H1 (cell line): Measurements from ENCODE around the gene PTGDS. TPM values are rescaled to one million over a fixed set of nuclear protein-coding genes. Genes with fewer than 3 reads are reported as not detected.

Experiments
- ATF2 ChIP-seq: IDR thresholded peaks from 2 replicates; pipeline ENCODE4 v1.6.1; 2012; ENCODE audit warnings: low read length, inconsistent platforms
- BCL11A ChIP-seq, 2 experiments: IDR thresholded peaks; one replicate each; pipeline ENCODE4 v1.6.1; 2011; ENCODE audit warnings: low read depth in 2 of 2, low read length in 2 of 2, mild to moderate bottlenecking in 2 of 2
- BRCA1 ChIP-seq: IDR thresholded peaks from 2 replicates; pipeline ENCODE4 v1.6.1; 2012; ENCODE audit warnings: low read depth, low read length, improper control_type of control experiment
- GTF2F1 ChIP-seq: IDR thresholded peaks from 2 replicates; pipeline ENCODE4 v1.6.1; 2012; ENCODE audit warnings: low read depth, low read length, improper control_type of control experiment, borderline replicate concordance
- SAP30 ChIP-seq: fragments of 300-600 bp; sonication (generic); IDR thresholded peaks from 2 replicates; pipeline ENCODE4 v1.7.1; 2012; ENCODE audit warnings: low read length, moderate library complexity, mild to moderate bottlenecking, inconsistent platforms; ENCODE audit not compliant: insufficient read depth, insufficient replicate concordance
- SP1 ChIP-seq: IDR thresholded peaks from 2 replicates; pipeline ENCODE4 v1.6.1; 2011; ENCODE audit warnings: low read depth, low read length
- TBP ChIP-seq: IDR thresholded peaks from 2 replicates; pipeline ENCODE4 v1.6.1; 2011; ENCODE audit warnings: low read depth, low read length, improper control_type of control experiment
- TEAD4 ChIP-seq: IDR thresholded peaks from 2 replicates; pipeline ENCODE4 v1.6.1; 2012; ENCODE audit warnings: low read depth, low read length, inconsistent platforms, mixed read lengths
- polyA plus RNA-seq, 7 experiments: library from polyadenylated mRNA; depleted of rRNA in 3 of 7; stranded (reverse) in 5 of 7; unstranded in 2 of 7; fragments of >200 nt in 5 of 7; fragments of 200-250 nt in 2 of 7; gene quantifications; 1 replicate in 5 of 7; 2 replicates in 1 of 7; 4 replicates in 1 of 7; pipeline versions ENCODE4 v1.2.1 to v1.2.3, GENCODE V29; 2011 to 2013; ENCODE audit warnings: missing spikeins in 2 of 7, mixed read lengths in 2 of 7
- total RNA-seq: library from RNA; stranded (reverse); fragmentation: NEBNext Ultra II Directional; extraction: Animal tissue kit (Norgen Biotek cat#: 25700); gene quantifications from 2 replicates; pipeline ENCODE4 v1.2.1, GENCODE V29; 2021
- TF ChIP-seq, protein P1 (sequence below): IDR thresholded peaks from 2 replicates; pipeline ENCODE4 v1.6.1; 2012; ENCODE audit warnings: inconsistent platforms

Gene PTGDS
- total and polyA plus RNA-seq, 2 of the 8 experiments (the other 6 are each of a cell fraction or from before 2014, with no cell fraction given): 1.7 to 2.3 TPM

DNA sequence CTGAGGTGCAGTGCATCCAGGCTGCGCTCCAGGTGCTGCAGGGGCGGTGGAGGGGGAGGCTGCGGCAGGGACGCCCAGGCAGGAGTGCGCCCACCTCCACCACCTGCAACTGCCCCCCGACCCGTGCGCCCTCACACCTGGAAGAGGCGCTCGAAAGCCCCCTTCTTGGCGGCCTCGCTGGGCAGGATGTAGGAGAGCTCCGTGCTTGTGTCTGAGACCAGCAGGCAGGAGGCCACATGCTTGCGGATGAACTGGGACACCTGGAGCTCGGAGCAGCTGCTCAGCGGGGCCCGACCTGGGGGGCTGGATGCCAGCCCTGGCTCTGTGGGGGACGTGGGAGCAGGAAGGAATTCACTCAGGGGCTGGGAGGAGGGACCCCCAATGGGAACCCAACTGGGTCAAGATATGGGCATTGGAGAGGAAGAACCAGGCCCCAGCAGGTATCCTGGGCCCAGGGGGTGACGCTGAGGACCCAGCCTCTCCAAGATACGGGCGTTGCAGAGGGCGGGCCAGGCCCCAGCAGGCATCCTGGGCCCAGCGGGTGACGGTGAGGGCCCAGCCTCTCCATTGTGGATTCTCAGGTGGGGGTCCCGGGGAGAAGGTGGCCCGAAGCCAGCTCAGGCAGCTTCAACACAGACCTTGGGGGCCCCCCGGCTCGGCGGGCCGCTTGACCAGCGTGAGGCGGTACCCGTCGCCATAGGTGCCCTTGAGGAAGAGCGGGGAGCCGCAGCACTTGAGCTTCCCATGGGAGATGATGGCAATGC lies 37.7 kb downstream of the PTGDS start (continued):
- TF ChIP-seq SAP30: no peak
- TF ChIP-seq TBP: no peak
- TF ChIP-seq SP1: no peak
- no peak for TF ChIP-seq BRCA1
- TF ChIP-seq BCL11A (IDR thresholded peaks at IDR 0.05; ENCODE audit: low read depth in 2 of 2, low read length in 2 of 2): no peak
- TF ChIP-seq GTF2F1: no peak
- TF ChIP-seq, protein P1, sequence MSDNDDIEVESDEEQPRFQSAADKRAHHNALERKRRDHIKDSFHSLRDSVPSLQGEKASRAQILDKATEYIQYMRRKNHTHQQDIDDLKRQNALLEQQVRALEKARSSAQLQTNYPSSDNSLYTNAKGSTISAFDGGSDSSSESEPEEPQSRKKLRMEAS: no peak
- TF ChIP-seq TEAD4: no peak
- TF ChIP-seq ATF2: no peak
